ENCODE results near the gene CENPM. TPM values are rescaled to one million over a fixed set of nuclear protein-coding genes. Genes with fewer than 3 reads are reported as not detected.

Gene CENPM
- total RNA-seq, 1 experiment from 2014 or later = 39.8 TPM

GRCh38 chr22:41899992-41900651 is 46.8 kb downstream of the CENPM start:
- Histone ChIP-seq H3K9me3 (ENCODE audit: control insufficient read depth, insufficient read depth, low read depth, low read length) (no peaks in the 10 kb centered on the region), H3K36me3 (ENCODE audit: control insufficient read depth, insufficient read depth, low read length) (no peaks in the 10 kb centered on the region; the same call in 1 of the 2 replicates), H3K4me1 (ENCODE audit: control insufficient read depth, insufficient read depth, low read length) (no peaks in the 10 kb centered on the region), H3K27me3 (ENCODE audit: control insufficient read depth, insufficient read depth, low read length) (no peaks in the 10 kb centered on the region), H3K27ac (ENCODE audit: low read length) (no peak overlapping the region), H3K4me3 (ENCODE audit: low read depth in 2 of 2, low read length in 2 of 2) (no peak overlapping the region)
- in situ Hi-C loops (cut with HindIII; ENCODE audit: low pct_unique_long_range_greater_than_20kb, low sequenced_read_pairs) = no loop called here
- no peak for TF ChIP-seq SIN3A (IDR thresholded peaks at IDR 0.05; ENCODE audit: borderline replicate concordance, insufficient read depth, low read depth, low read length)
- TF ChIP-seq REST (IDR thresholded peaks at IDR 0.05; ENCODE audit: insufficient read depth in 1 of 2, low read depth in 2 of 2, low read length in 1 of 2) = no peak
- TF ChIP-seq CTCF (IDR thresholded peaks at IDR 0.05) = no peak
- TF ChIP-seq POLR2AphosphoS5 (IDR thresholded peaks at IDR 0.05; ENCODE audit: low read depth, low read length) = no peak
- TF ChIP-seq TCF7L2 (IDR thresholded peaks at IDR 0.05; ENCODE audit: low read depth, low read length) = no peak
- intact Hi-C loops (cut with micrococcal nuclease; ENCODE audit: unreplicated experiment) = no loop called here
- ChIA-PET POLR2A (no interaction called here), CTCF (no interaction called here)
- DNase-seq (ENCODE audit: low read depth, low spot score) (no peak), ATAC-seq (no peak)
- no TSS peak for BruUV-seq (replicated peaks)

GRCh38 chr22:41899110-41899509 is 47.8 kb downstream of the CENPM start:
- intact Hi-C loops (cut with micrococcal nuclease; ENCODE audit: unreplicated experiment) (no loop called here), in situ Hi-C loops (cut with HindIII; ENCODE audit: low pct_unique_long_range_greater_than_20kb, low sequenced_read_pairs) (no loop called here)
- DNase-seq (ENCODE audit: low read depth, low spot score) (no peak), ATAC-seq (no peak)
- Histone ChIP-seq H3K36me3 (ENCODE audit: control insufficient read depth, insufficient read depth, low read length) (no peaks in the 10 kb centered on the region; the same call in 1 of the 2 replicates), H3K9me3 (ENCODE audit: control insufficient read depth, insufficient read depth, low read depth, low read length) (no peaks in the 10 kb centered on the region), H3K27ac (ENCODE audit: low read length) (no peak overlapping the region), H3K27me3 (ENCODE audit: control insufficient read depth, insufficient read depth, low read length) (no peaks in the 10 kb centered on the region), H3K4me1 (ENCODE audit: control insufficient read depth, insufficient read depth, low read length) (no peaks in the 10 kb centered on the region), H3K4me3 (ENCODE audit: low read depth in 2 of 2, low read length in 2 of 2) (no peak overlapping the region)
- POLR2A ChIA-PET = no interaction called here
- TF ChIP-seq TCF7L2 (IDR thresholded peaks at IDR 0.05; ENCODE audit: low read depth, low read length) (no peak), REST (IDR thresholded peaks at IDR 0.05; ENCODE audit: insufficient read depth in 1 of 2, low read depth in 2 of 2, low read length in 1 of 2) (no peak), POLR2AphosphoS5 (IDR thresholded peaks at IDR 0.05; ENCODE audit: low read depth, low read length) (no peak), SIN3A (IDR thresholded peaks at IDR 0.05; ENCODE audit: borderline replicate concordance, insufficient read depth, low read depth, low read length) (no peak), CTCF (IDR thresholded peaks at IDR 0.05) (no peak)
- no TSS peak for BruUV-seq (replicated peaks)
- CTCF ChIA-PET = no interaction called here

Measured in Panc1 (cell line).